Measurements from ENCODE around the gene SKIC2.
"Not testable (repeated sequence)": the region's sequence is repeated elsewhere in the genome, so short reads cannot be mapped to it uniquely, and the experiment has no call there.

Gene SKIC2

DNA sequence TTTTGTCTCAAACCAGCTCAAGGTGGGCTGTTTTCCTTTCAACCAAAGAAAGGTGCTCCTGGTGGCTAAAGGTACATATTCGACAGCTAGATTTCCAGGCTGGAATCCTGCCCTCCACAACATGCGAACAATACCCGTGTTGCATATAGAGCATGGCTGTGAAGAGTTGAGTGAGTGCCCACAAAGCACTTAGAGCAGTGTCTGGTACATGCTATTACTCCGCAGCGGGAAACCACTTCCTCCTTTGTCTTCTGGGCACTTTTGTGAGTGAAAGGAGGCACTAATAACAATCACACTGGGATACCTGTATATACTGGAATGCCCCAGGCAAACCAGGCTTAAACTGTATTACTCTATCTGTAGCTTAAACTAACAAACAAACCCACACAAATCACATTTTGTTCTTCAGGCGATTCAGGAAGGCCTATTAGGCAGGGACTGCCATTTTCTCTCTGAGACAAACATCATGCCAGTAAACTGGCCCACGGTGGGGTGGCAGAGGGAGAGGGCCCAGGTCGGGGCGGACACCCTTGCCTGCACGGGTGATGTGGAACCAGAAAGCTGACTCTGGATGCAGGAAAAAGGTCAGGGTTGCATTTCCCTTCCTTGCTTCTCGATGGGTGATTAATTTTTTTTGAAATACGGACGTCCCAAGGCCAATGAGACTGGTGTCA lies 46.0 kb downstream of the SKIC2 start:
- not testable (repeated sequence) for H3K4me3 ChIP-seq (ENCODE audit: low read length); H2AK5ac ChIP-seq (ENCODE audit: low read length); H3K18ac ChIP-seq (ENCODE audit: low read length); H3K36me3 ChIP-seq (ENCODE audit: control insufficient read depth, insufficient read depth, low read length); H3K56ac ChIP-seq (ENCODE audit: low read length); H3K27me3 ChIP-seq (ENCODE audit: insufficient read depth, low read length, poor library complexity); H2BK120ac ChIP-seq (ENCODE audit: low read depth, low read length); H3K4me1 ChIP-seq (ENCODE audit: control insufficient read depth, low read depth, low read length); H3K79me2 ChIP-seq (ENCODE audit: control insufficient read depth, insufficient read depth, low read length); H3K23ac ChIP-seq (ENCODE audit: low read length); H2BK15ac ChIP-seq (replicated peaks; ENCODE audit: low read depth); H2BK5ac ChIP-seq (ENCODE audit: low read length); DNase-seq; H3K9ac ChIP-seq (ENCODE audit: low read length); H4K8ac ChIP-seq (ENCODE audit: low read depth, low read length); H3K79me1 ChIP-seq (ENCODE audit: low read length); H3K27ac ChIP-seq (ENCODE audit: low read depth, low read length); H4K5ac ChIP-seq (ENCODE audit: low read length); H3K4me2 ChIP-seq (ENCODE audit: low read length); H3K4ac ChIP-seq (ENCODE audit: low read depth, low read length)
- no CpG with 5 or more reads among the region's 13 CpGs for WGBS (ENCODE audit: extremely low coverage, insufficient coverage, low lambda C conversion rate)

DNA sequence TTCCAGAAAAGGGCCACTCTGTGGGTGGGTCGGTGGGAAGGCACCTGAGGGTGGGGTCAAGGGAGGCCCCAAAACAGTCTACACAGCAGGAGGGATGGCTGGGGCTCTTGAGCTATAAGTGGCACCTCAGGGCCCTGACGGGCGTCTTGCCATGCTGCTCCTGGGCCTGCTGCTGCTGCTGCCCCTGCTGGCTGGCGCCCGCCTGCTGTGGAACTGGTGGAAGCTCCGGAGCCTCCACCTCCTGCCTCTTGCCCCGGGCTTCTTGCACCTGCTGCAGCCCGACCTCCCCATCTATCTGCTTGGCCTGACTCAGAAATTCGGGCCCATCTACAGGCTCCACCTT lies 46.5 kb downstream of the SKIC2 start:
- not testable (repeated sequence) for H3K4ac ChIP-seq (ENCODE audit: low read depth, low read length); H2BK5ac ChIP-seq (ENCODE audit: low read length); H3K79me1 ChIP-seq (ENCODE audit: low read length); DNase-seq; H2BK15ac ChIP-seq (replicated peaks; ENCODE audit: low read depth); H3K4me2 ChIP-seq (ENCODE audit: low read length); H2AK5ac ChIP-seq (ENCODE audit: low read length); H3K4me1 ChIP-seq (ENCODE audit: control insufficient read depth, low read depth, low read length); H3K4me3 ChIP-seq (ENCODE audit: low read length); H3K18ac ChIP-seq (ENCODE audit: low read length); H3K56ac ChIP-seq (ENCODE audit: low read length); H4K8ac ChIP-seq (ENCODE audit: low read depth, low read length); H3K27me3 ChIP-seq (ENCODE audit: insufficient read depth, low read length, poor library complexity); H3K27ac ChIP-seq (ENCODE audit: low read depth, low read length); H3K23ac ChIP-seq (ENCODE audit: low read length); H3K36me3 ChIP-seq (ENCODE audit: control insufficient read depth, insufficient read depth, low read length); H4K5ac ChIP-seq (ENCODE audit: low read length); H3K9ac ChIP-seq (ENCODE audit: low read length); H2BK120ac ChIP-seq (ENCODE audit: low read depth, low read length); H3K79me2 ChIP-seq (ENCODE audit: control insufficient read depth, insufficient read depth, low read length)
- WGBS (ENCODE audit: extremely low coverage, insufficient coverage, low lambda C conversion rate), result no CpG with 5 or more reads among the region's 9 CpGs

DNA sequence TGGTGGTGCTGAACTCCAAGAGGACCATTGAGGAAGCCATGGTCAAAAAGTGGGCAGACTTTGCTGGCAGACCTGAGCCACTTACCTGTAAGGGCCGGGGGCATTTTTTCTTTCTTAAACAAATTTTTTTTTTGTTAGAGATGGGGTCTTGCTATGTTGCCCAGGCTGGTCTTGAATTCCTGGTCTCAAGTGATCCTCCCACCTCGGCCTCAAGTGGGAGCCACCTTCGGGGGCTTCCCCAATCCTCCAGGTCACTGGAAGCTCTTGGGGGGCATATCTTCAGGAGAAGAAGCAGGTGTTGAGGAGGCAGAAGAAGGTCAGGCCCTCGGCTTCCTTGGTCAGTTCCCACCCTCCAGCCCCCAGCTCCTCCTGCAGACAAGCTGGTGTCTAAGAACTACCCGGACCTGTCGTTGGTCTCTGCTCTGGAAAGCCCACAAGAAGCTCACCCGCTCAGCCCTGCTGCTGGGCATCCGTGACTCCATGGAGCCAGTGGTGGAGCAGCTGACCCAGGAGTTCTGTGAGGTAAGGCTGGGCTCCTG lies 47.1 kb downstream of the SKIC2 start:
- not testable (repeated sequence) for H3K9ac ChIP-seq (ENCODE audit: low read length); H3K36me3 ChIP-seq (ENCODE audit: control insufficient read depth, insufficient read depth, low read length); H3K56ac ChIP-seq (ENCODE audit: low read length); H2AK5ac ChIP-seq (ENCODE audit: low read length); H3K18ac ChIP-seq (ENCODE audit: low read length); DNase-seq; H4K5ac ChIP-seq (ENCODE audit: low read length); H3K79me2 ChIP-seq (ENCODE audit: control insufficient read depth, insufficient read depth, low read length); H3K79me1 ChIP-seq (ENCODE audit: low read length); H3K4me2 ChIP-seq (ENCODE audit: low read length); H2BK120ac ChIP-seq (ENCODE audit: low read depth, low read length); H4K8ac ChIP-seq (ENCODE audit: low read depth, low read length); H3K4ac ChIP-seq (ENCODE audit: low read depth, low read length); H3K4me1 ChIP-seq (ENCODE audit: control insufficient read depth, low read depth, low read length); H2BK5ac ChIP-seq (ENCODE audit: low read length); H3K27ac ChIP-seq (ENCODE audit: low read depth, low read length); H3K4me3 ChIP-seq (ENCODE audit: low read length); H3K27me3 ChIP-seq (ENCODE audit: insufficient read depth, low read length, poor library complexity); H2BK15ac ChIP-seq (replicated peaks; ENCODE audit: low read depth); H3K23ac ChIP-seq (ENCODE audit: low read length)
- WGBS (ENCODE audit: extremely low coverage, insufficient coverage, low lambda C conversion rate), result no CpG with 5 or more reads among the region's 8 CpGs

DNA sequence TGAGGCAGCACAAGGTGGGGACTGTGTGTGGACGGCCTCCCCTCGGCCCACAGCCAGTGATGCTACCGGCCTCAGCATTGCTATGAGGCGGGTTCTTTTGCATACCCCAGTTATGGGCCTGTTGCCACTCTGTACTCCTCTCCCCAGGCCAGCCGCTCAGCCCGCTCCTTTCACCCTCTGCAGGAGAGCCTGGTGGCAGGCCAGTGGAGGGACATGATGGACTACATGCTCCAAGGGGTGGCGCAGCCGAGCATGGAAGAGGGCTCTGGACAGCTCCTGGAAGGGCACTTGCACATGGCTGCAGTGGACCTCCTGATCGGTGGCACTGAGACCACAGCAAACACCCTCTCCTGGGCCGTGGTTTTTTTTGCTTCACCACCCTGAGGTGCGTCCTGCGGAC lies 48.1 kb downstream of the SKIC2 start:
- not testable (repeated sequence) for H2AK5ac ChIP-seq (ENCODE audit: low read length); H3K79me1 ChIP-seq (ENCODE audit: low read length); H2BK5ac ChIP-seq (ENCODE audit: low read length); DNase-seq; H3K18ac ChIP-seq (ENCODE audit: low read length); H2BK120ac ChIP-seq (ENCODE audit: low read depth, low read length); H3K27me3 ChIP-seq (ENCODE audit: insufficient read depth, low read length, poor library complexity); H3K23ac ChIP-seq (ENCODE audit: low read length); H3K79me2 ChIP-seq (ENCODE audit: control insufficient read depth, insufficient read depth, low read length); H4K5ac ChIP-seq (ENCODE audit: low read length); H3K4me1 ChIP-seq (ENCODE audit: control insufficient read depth, low read depth, low read length); H4K8ac ChIP-seq (ENCODE audit: low read depth, low read length); H2BK15ac ChIP-seq (replicated peaks; ENCODE audit: low read depth); H3K4me2 ChIP-seq (ENCODE audit: low read length); H3K56ac ChIP-seq (ENCODE audit: low read length); H3K4me3 ChIP-seq (ENCODE audit: low read length); H3K4ac ChIP-seq (ENCODE audit: low read depth, low read length); H3K36me3 ChIP-seq (ENCODE audit: control insufficient read depth, insufficient read depth, low read length); H3K9ac ChIP-seq (ENCODE audit: low read length); H3K27ac ChIP-seq (ENCODE audit: low read depth, low read length)
- no CpG with 5 or more reads among the region's 12 CpGs for WGBS (ENCODE audit: extremely low coverage, insufficient coverage, low lambda C conversion rate)

DNA sequence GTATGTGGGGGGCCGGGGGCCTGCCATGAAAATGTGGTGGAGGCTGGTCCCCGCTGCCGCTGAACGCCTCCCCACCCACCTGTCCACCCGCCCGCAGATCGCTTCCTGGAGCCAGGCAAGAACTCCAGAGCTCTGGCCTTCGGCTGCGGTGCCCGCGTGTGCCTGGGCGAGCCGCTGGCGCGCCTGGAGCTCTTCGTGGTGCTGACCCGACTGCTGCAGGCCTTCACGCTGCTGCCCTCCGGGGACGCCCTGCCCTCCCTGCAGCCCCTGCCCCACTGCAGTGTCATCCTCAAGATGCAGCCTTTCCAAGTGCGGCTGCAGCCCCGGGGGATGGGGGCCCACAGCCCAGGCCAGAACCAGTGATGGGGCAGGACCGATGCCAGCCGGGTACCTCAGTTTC lies 49.1 kb downstream of the SKIC2 start:
- H3K4me2 ChIP-seq (ENCODE audit: low read length); H3K9ac ChIP-seq (ENCODE audit: low read length); H3K18ac ChIP-seq (ENCODE audit: low read length); H3K4me3 ChIP-seq (ENCODE audit: low read length); H3K79me1 ChIP-seq (ENCODE audit: low read length); H2BK120ac ChIP-seq (ENCODE audit: low read depth, low read length); H3K4ac ChIP-seq (ENCODE audit: low read depth, low read length); H2AK5ac ChIP-seq (ENCODE audit: low read length); H3K4me1 ChIP-seq (ENCODE audit: control insufficient read depth, low read depth, low read length); H2BK5ac ChIP-seq (ENCODE audit: low read length); H4K5ac ChIP-seq (ENCODE audit: low read length); H3K56ac ChIP-seq (ENCODE audit: low read length); H2BK15ac ChIP-seq (replicated peaks; ENCODE audit: low read depth); H3K36me3 ChIP-seq (ENCODE audit: control insufficient read depth, insufficient read depth, low read length); H3K27me3 ChIP-seq (ENCODE audit: insufficient read depth, low read length, poor library complexity); H4K8ac ChIP-seq (ENCODE audit: low read depth, low read length); H3K79me2 ChIP-seq (ENCODE audit: control insufficient read depth, insufficient read depth, low read length); DNase-seq; H3K27ac ChIP-seq (ENCODE audit: low read depth, low read length); H3K23ac ChIP-seq (ENCODE audit: low read length): not testable (repeated sequence)
- no CpG with 5 or more reads among the region's 24 CpGs for WGBS (ENCODE audit: extremely low coverage, insufficient coverage, low lambda C conversion rate)

DNA sequence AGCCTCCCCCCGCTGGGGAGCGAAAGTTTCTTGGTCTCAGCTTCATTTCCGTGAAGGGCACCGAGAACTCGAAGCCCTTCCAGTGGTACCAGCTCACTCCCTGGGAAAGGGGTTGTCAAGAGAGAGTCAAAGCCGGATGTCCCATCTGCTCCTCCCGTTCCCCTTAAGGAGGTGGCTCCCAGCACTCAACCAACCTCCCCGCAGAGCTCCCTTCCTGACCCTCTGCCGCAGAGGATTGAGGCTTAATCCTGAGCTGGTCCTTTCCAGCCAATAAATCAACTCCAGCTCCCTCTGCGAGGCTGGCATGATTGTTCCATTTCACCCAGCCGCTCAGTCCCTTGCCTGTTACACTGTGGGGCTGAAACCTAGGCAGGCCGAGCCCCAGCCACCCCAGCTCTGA lies 49.6 kb downstream of the SKIC2 start:
- not testable (repeated sequence) for H2AK5ac ChIP-seq (ENCODE audit: low read length); H2BK15ac ChIP-seq (replicated peaks; ENCODE audit: low read depth); H3K23ac ChIP-seq (ENCODE audit: low read length); H3K27ac ChIP-seq (ENCODE audit: low read depth, low read length); H3K18ac ChIP-seq (ENCODE audit: low read length); H4K8ac ChIP-seq (ENCODE audit: low read depth, low read length); H3K4ac ChIP-seq (ENCODE audit: low read depth, low read length); H4K5ac ChIP-seq (ENCODE audit: low read length); H2BK120ac ChIP-seq (ENCODE audit: low read depth, low read length); H3K4me2 ChIP-seq (ENCODE audit: low read length); H3K4me3 ChIP-seq (ENCODE audit: low read length); H2BK5ac ChIP-seq (ENCODE audit: low read length); H3K56ac ChIP-seq (ENCODE audit: low read length); H3K79me1 ChIP-seq (ENCODE audit: low read length); H3K4me1 ChIP-seq (ENCODE audit: control insufficient read depth, low read depth, low read length); H3K79me2 ChIP-seq (ENCODE audit: control insufficient read depth, insufficient read depth, low read length); H3K27me3 ChIP-seq (ENCODE audit: insufficient read depth, low read length, poor library complexity); H3K9ac ChIP-seq (ENCODE audit: low read length); DNase-seq; H3K36me3 ChIP-seq (ENCODE audit: control insufficient read depth, insufficient read depth, low read length)
- no CpG with 5 or more reads among the region's 12 CpGs for WGBS (ENCODE audit: extremely low coverage, insufficient coverage, low lambda C conversion rate)
